ENCODE results near the gene NDUFAB1.
"Not testable (repeated sequence)": the region's sequence is repeated elsewhere in the genome, so short reads cannot be mapped to it uniquely, and the experiment has no call there.

The NDUFAB1 gene

DNA sequence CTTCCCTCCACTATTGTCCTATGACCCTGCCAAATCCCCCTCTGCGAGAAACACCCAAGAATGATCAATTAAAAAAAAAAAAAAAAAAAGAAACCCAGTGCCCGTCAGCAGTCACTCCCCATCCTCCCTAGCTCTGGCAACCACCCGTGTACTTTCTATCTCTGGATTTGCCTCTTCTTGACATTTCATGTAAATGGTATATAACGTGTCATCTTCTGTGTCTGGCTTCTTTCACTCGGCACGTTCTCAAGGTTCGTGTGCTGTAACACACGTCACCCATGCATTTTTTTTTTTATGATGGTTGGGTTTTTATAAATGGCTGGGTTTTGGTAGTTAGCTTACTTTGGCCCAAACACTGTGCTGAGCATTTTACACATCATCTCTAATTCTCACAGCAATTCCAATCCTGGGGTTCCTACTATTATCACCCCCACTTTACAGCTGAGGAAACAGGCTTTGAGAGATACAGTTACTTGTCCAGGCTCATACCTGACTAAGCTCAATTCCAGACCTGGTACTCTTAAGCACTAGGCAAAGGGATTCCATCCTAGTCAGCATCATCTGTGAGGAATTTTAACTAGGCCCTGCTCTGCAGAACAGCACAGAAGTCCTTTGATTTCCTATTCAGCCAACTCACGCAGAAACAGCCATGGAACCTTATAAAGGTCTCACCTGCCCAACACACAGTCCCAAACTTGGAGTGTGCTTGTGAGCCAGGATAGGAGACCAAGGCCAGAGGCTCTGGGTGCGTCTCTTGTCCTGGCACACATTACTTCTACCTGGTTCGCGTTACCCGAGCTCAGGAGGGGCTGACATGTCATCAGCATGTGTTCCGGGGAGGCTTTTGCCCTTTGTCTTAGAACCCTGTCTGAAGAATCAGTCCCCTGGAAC lies 11.7 kb downstream of the NDUFAB1 start:
- DNase-seq (ENCODE audit: low read depth), result no peak

DNA sequence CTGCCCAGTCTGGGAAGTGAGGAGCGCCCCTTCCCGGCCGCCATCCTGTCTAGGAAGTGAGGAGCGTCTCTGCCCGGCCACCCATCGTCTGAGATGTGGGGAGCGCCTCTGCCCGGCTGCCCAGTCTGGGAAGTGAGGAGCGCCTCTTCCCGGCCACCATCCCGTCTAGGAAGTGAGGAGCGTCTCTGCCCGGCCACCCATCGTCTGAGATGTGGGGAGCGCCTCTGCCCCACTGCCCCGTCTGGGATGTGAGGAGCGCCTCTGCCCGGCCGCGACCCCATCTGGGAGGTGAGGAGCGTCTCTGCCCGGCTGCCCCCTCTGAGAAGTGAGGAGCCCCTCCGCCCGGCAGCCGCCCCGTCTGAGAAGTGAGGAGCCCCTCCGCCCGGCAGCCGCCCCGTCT lies 12.8 kb downstream of the NDUFAB1 start:
- not testable (repeated sequence) for DNase-seq (ENCODE audit: low read depth)

DNA sequence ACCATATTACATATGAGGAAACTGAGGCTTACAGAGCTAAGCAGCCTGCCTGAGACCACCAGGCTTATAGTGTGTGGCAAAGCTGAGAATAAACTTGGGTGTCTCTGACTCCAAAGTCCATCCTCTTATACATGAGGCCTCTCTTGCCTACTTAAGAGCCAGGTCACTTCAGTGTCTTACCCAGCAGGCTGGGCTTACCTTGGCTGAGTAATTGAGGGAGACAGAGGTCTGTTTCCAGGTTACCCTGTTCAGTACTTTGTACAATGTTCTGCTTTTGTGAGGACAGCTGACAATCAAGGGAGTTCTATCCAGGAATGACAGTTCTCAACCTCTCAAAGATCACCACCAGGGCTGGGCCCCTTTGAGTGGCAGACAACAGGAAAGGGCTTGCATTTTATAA lies 14.4 kb downstream of the NDUFAB1 start:
- no peak for DNase-seq (ENCODE audit: low read depth)

DNA sequence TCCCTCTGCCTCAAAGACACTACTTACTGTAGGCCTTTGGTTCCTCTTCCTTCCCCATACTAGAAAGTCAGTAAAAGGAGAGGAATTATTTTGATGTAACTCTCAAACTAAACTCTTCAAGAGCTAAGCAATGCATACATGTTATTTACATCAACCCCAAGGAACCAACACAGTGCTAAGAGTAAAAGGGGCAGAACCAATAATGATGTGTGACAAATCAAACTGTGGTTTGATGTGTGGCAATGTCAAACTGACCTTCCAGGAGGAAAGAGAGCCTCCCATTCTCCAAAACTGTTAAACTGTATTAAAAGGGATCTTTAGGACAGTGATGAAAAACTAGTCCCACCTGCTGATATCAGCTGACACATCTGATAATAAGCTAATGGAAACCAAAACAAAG lies 15.7 kb downstream of the NDUFAB1 start:
- no peak for DNase-seq (ENCODE audit: low read depth)

DNA sequence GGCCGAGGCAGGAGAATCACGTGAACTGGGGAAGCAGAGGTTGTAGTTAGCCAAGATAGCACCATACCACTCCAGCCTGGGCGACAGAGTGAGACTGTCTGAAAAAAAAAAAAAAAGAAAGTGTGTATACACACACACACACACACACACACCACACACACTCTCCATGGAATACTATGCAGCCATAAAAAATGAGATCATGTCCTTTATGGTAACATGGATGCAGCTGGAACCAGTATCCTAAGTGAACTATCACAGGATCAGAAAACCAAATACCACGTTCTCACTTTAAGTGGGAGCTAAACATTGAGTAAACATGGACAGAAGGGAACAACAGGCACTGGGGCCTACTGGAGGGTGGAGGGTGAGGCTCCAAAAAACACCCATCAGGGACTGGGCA lies 16.7 kb downstream of the NDUFAB1 start:
- DNase-seq (ENCODE audit: low read depth), result no peak

DNA sequence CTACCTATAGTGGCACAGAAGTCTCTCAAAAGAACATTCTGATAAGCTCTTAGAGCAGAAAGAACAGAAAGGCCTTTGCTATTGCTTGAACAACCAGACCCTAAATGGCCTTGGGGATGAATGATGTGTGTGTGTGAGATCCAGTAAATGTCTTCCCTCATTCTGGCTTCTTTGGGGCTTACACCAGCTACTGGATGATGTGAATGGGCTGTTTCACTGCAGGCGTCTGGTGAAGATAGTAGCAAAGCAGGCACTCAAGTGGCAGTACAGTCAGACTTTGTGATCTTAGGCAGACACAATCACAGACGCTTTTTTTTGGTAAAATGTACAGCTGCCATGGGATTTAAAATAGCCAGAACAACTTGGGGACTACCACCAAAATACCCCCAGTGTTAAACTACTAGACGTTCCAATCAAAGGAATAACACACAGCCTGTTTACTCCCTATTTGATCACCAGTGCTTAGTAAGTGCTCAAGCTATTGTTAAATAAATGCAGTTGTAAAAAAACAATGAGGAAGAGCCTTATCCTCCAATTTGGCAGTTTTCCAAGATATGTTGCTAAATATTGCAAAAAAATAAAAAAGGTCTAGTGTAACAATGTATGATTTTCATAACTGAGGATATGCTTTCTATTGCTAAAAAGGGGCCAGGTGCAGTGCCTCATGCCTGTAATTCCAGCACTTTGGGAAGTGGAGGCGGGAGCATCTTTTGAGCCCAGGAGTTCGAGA lies 17.9 kb downstream of the NDUFAB1 start:
- no peak for DNase-seq (ENCODE audit: low read depth)

DNA sequence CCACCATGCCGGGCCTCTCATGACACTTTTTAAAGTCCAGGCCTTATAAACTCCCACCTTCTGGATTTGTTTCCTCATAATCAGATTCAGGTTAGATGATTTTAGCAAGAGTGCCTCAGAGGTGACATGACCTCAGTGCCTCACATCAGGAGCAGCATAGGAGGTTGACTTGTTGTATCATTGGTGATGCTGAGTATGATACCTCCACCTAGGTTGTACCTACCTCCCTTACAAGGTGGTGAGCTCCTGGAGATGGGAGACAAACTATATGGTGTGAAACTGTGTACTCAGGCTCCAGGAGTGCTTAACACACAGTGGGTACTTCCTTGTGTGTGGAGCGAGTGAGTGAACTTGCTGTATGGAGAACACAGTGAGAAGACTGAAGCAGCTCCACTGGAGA lies 18.6 kb downstream of the NDUFAB1 start:
- DNase-seq (ENCODE audit: low read depth), result no peak

DNA sequence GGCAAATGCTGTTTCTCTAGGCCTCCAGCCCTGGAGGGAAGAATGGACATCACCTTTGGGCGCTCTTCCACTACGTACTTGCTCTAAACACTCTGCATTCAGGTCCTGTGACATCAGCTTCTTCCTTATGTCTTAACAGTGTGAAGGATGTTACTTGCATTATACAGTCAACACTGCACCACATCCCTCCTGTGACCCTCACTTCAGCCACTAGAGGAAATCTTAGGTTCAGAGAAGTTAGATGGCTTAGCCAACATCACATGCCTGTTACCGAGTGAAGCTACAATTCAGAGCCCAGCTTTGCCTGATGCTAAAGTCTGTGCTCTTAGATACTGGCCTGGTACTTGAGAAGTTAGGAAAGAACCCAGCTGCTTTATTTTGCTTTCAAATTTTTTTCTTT lies 20.3 kb downstream of the NDUFAB1 start:
- DNase-seq (ENCODE audit: low read depth), result no peak

DNA sequence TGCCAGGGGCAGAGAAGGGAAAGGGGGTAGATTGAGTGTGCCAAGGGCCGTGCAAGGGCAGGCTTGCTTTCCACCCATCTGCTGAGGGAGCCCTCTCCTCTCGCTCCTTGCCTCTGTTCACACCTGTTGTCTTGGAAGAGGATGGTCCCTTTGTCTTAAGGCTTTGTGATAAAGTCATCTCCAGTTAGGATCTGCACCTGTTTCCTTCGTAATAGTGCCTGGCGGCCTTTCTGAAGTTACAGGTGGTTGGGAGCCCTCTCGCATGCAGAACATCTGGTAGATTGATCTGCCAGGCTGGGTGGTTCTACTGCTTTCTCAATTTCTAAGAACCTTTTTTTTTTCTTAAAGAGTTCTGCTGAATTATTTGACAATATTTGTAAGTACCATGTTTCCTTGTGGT lies 22.3 kb downstream of the NDUFAB1 start:
- no peak for DNase-seq (ENCODE audit: low read depth)

DNA sequence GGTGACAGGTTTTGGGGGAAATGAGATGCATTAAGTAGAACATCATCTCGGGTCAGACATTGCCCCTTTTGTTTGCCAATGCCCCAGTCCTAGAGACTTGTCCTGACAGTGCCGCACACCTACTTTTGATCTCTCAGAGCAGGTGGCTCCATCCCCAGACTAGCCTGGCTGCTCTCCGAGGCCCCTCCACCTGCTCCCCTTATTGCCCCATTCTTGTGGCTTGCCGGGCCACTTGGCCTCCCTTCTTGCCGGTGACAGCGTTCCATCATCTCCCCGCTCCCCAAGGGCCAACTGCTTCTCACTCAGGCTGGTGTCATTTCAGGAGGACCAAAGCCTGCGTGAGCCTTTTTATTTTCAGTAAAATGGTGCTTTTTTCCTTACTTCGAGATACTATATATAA lies 23.7 kb downstream of the NDUFAB1 start:
- no peak for DNase-seq (ENCODE audit: low read depth)

DNA sequence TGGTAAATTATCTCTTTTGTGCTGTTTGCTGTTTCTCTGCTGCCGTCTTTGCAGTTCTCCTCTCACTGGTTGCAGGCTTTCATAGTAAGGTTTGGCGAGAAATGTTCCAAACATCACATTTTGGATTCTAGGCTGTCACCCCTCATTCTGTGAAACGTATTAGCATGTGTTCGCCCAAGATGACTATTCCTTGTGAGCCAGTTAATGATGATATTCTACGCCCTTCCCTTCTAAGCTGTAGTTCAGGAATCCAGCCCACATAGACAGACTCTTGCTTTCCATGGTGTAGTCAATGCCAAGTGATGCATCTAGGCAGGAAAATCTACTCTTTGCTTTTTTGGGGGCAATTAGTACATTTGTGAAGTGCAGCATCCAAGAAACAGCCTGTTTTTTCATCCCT lies 24.2 kb downstream of the NDUFAB1 start:
- DNase-seq (ENCODE audit: low read depth), result no peak

DNA sequence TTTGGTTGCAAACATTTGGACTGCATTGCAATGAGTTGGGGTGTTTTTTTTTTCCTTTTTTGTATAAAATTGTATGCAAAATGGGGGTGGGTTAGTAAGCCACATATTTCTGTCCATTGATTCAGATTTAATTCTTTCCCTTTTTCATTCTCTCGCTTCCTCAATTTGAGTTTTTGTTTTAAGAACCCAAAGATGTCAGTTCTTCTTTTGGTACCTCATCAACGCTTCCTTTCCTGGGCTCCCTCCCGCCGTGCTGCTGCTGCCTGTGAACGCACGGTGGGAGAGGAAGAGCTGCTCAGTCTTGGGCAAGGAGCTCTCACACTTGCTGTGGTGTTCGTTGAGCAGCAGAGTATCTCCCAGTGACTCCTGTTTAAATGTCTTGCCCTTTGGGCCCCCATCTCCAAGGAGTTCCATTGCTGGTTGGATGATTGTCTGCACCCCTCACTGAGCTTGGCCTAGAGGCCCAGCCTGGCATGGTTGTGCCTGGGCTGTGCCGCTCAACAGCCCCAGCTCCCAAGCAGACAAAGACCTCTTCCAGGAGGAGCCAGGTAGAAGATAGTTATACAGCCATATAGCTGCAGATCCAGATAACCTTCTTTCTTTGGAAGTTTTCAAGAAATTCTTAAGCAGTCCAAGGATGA lies 25.0 kb downstream of the NDUFAB1 start:
- no peak for DNase-seq (ENCODE audit: low read depth)

DNA sequence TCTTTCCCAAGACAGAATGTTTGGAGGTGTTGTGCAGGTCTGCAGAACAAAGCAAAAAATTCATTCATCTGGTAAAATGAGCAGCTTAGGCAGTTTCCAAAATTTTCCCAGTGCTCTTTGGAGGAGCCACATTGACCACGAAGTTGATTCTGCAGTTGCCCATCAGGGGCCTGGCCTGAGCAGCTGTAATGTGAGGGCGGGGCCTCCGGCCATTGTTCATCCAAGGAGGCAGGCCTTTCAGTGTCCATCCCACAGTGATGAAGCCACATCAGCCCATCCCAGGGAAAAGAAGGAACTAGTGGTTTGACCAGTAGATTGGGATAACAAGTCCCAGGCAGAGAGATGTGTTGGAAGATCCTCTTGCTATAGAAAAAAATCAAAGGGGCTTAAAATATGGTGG lies 28.5 kb downstream of the NDUFAB1 start:
- no peak for DNase-seq (ENCODE audit: low read depth)

DNA sequence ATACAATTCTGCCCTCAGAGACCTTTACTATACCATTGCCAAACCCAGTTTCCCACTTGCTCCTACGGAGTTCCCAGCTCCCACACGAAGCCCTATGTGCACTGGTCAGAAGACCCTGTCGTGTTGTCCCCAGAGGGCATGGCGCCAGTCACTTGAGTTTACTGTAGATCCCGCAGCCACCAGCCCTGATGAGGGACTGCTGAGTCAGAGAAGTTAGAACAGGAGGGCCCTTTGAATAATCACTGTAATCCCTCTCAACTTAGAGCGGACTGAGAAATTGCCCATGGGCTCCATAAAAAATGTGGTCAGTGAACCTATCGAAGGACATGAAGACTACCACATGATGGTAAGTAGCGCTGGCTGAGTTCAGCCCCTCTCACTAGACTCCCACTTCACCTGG lies 29.4 kb downstream of the NDUFAB1 start:
- no peak for DNase-seq (ENCODE audit: low read depth)

DNA sequence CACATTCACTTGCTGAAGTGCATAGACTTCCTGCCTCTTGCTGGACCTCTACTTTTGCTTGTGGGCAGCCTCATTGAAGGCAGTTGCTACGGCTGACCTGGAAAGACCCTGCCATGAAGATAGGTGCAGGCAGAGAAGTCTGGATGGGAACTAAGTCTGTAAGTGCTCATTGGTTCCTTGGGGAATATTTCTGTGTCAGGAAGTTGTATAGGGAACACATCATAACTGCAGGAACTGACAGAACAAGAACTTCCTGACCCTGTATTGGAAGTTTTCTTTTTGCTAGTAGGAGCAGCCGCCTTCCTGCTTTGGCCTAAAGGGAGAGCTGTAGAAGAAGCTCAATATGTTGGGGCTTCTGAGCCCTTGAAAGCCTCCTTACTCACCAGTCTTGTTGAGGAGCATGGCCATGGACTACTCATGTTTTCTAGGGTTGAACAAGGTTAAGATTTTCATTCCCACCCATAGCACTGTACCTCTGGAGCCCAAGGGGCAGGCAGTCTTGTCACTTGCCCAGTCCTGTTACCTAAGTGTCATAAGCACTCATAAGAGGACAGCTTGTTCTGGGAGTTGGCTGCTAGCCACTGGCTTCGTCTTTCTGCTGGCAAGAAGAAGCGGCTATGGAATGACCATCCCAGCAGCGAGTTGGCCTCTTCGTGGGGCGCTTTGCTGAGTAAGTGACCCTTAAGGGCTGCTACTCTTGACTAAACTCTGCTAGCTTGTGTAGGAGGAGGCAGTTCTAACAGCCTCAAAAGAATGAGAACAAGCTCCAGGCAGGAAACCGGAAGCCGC lies 31.3 kb downstream of the NDUFAB1 start:
- DNase-seq (ENCODE audit: low read depth), result no peak

DNA sequence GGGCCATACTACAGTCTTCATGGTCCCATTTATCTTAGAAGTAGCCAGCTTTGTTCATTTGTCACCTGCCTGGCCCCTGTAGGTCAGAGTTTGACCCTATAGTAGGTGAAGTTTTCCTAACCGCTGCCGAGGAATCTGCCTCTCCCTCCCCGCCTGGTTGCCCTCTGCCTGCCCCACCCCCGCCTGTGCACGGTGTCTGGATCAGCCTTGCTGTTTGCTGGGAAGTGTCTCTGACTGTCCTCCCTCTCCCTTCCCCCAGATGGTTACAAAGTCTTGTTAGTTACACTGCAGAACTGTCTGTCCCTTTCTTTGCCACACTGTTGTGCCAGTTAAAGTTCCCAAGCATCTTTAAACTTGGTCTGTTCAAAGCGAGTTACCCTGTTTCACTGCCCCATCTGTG lies 32.9 kb downstream of the NDUFAB1 start:
- DNase-seq (ENCODE audit: low read depth), result no peak

DNA sequence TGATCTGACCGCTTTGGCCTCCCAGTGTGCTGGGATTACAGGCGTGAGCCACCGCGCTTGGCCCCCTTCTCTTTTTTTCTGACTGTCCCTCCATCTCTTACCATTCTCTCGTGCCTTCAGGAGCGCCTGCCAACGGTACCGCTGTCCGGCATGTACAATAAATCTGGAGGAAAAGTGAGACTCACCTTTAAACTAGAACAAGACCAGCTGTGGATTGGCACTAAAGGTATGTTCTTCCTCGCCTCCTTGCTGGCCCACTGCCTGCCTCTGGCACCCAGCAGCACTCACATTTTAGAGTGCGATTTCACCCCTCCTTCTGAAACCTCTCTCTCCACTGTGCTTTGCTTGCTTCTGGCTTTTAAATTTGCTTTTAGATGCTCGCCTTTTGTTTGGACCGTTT lies 33.6 kb downstream of the NDUFAB1 start:
- DNase-seq (ENCODE audit: low read depth), result no peak

DNA sequence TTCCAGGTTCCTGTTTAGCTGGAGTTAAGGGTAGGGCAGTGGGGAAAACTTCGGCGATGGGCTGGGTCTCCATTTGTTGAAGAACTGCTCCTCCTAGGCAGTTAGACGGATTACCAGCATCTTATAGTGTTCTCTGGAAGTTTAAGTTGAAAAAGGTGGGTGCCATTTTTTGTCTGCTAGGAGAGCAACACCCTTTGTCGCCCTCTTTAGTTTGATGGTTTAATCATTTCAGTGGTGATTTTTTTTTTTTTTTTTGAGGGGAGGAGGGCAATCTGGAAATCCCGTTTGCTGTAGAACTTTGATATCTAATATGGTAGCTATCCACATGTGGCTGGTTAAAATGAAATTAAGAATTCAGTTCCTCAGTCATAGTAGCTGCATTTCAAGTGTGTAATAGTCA lies 34.5 kb downstream of the NDUFAB1 start:
- no peak for DNase-seq (ENCODE audit: low read depth)

DNA sequence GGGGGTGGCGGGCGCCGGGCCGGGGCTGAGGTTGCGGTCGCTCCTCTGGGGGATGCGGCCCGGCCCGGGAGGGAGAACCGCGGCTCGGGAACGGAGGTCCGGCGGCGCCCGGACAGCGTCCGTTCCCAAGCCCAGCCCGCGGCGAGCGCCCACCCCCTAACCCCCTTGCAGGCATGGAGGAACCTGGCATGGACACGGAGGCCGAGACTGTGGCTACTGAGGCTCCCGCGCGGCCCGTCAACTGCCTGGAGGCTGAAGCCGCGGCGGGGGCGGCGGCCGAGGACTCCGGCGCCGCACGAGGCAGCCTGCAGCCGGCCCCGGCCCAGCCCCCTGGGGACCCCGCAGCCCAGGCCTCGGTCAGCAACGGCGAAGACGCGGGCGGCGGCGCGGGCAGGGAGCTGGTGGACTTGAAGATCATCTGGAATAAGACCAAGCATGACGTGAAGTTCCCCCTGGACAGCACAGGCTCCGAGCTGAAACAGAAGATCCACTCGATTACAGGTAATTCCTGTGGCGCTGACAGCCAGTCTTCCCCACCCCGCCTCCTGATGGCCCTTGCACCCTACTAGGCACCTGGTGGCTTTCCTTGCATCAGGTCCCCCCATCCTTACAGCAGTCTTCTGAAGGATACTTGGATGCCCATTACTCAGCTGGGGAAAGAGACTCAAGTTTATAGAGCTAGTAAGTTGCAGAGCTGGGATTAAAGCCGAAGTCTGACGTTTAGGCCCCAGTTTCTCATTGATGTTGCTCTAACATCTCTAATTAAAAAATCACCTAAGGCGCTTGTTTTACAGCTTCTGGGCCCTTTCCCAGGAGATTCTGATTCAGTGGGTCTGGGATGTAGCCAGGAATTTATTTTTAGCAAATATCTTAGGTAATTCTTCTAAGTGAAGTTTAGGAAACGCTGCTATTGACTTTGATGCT lies 38.1 kb downstream of the NDUFAB1 start:
- DNase-seq (ENCODE audit: low read depth), result no peak

DNA sequence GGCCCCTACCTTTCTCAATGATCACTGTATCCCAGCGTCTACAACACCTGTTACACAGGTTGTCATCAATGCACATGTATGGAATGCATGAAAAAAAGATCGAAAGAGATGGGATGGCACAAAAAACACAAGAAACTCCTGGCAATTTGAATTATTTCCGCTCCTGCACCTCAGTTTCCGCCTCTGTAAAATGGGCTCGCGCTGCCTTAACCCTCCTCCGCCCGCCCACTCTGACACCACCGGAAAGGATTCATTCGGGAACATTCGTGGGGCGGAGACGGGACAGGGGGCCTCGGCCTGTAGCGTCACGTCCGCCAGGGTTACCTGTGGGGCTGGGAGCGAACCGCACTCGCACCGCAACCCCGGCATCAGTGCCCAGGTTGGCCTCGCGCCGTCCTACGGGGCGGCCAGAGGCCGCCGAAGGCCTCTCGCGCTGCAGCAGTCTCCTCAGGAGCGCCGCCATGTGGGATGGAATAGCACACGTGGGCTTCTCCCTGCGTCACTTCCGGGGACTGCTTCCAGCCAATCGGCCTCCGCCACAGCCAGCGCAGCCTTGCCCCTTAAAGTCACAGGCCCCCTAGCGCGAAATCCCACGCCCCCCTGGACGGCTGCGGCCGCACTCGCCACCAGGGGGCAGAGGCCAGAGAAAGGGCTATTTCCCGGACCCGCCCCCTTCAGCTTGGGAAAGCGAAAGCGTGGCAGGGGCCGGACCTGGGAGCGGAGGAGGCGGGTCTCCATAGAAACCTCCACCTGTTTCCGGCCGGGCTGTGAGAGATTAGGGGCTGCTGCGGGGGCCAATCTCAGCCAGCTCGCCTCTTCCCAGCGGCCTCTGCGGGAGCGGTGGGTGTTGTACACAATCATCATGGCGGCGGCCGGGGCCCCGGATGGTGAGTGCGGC lies 39.0 kb downstream of the NDUFAB1 start, which contains the start of the genes EARS2 and UBFD1:
Gene EARS2, minus strand, starts transcription at position 470 of the 898 bp plus-strand sequence. Its CDS starts 7 bp downstream, at position 463.
Gene UBFD1, plus strand, starts transcription at position 847 of the 898 bp plus-strand sequence. Its CDS starts 16 bp downstream, at position 863.
- DNase-seq (ENCODE audit: low read depth), result peak; percentile 98
